Fibroblast of skin of left quadriceps (primary cell): ENCODE measurements around the gene DNAJC8.

Experiments used
- DNase-seq, 2 experiments: peaks; one replicate each; pipeline ENCODE4 v3.0.0-alpha.2; 2013; ENCODE audit warnings: low read depth in 2 of 2

The DNAJC8 gene

DNA sequence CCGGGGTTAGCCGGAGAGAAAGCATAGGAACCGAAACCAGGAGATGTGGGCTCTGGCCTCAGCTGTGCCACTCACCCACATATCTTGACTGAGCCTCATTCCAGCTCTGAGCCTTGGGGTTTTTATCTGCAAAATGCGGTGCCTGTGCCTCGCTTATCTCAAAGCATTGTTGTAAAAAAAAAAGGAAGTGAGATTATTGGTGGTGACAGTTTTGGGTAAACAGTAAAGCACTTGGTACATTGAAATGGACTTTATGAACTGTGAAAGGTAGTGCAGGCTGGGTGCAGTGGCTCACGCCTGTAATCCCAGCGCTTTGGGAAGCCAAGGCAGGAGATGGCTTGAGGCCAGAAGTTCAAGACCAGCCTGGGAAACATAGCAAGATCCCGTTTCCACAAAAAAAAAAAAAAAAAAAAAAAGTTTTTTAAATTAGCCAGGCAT is 60.1 kb downstream of the DNAJC8 start:
- DNase-seq, result no peak

DNA sequence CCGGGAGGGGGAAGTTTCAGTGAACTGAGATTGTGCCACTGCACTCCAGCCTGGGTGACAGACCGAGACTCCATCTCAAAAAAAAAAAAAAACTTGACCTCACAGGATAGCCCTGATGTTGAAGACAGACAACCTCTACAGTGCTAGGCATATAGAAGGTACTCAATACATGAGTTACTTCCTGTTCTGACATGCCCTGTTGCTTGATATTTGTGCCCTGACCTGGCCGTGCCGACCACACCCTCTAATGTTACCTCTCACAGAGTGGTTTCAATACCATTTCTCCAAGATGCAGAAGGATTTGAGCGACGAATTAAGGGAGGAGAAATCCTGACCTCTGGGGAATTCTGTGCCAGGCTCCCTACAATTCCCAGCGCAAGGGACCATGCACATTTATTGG is 61.6 kb downstream of the DNAJC8 start:
- DNase-seq, result no peak

DNA sequence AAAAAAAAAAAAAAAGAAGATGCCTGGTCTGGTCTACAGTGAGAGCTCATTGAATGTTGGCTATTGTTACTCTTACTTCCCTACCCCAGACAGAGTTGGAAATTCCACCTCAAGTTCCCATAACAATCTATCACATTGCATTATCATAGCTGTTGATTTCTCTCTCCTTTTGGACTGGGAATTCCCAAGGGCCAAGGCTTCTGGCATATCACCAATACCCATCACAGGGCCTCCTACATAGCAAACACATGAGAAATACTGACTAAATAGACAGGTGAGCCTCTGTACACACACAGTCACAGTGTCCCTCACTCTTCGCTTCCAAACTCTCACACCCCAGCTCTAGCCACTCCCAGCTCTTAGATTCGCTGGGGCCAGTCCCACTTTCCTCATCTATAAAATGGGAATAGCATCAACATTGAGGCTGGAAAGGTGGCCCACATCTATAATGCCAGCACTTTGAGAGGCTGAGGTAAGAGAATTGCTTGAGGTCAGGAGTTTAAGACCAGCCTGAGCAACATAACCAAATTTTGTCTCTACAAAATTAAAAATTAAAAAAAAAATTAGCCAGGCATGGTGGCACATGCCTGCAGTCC is 62.7 kb downstream of the DNAJC8 start:
- DNase-seq, result no peak

DNA sequence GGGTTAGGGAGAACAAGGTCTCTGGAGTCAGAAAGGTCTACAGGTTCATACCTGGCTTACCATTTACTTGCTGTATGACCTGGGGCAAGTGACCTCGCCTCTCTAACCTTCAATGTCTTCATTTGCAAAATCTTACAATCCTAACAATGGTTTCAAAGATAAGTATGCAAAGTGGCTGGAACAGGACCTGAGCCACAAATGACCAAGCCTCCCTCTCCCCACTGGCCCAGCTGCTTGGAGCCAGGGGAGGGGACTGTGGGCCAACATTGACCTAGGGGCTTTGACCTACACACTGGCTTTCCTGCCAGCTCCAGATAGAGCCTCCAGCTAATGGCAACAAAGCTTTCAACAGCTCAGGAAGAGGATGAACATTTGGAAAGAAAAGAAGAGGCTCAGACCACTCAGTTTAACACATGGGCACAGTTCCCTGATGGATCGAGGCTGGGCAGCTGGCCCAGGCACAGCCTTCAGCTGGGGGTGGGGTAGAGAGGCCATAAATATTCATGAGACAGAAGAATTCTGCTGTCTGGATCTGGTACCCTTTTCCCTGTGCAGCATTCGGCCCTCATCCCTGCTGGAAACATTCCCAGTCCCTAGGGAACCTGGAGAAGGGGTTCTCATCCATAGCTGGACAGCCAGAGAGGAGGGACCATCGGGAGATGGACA is 69.2 kb downstream of the DNAJC8 start:
- DNase-seq, result no peak

GRCh38 chr1:28162151-28162550 is 70.7 kb downstream of the DNAJC8 start:
- no peak for DNase-seq

- no peak for DNase-seq
Measured at GRCh38 chr1:28161751-28162150, 71.1 kb downstream of the DNAJC8 start.

DNA sequence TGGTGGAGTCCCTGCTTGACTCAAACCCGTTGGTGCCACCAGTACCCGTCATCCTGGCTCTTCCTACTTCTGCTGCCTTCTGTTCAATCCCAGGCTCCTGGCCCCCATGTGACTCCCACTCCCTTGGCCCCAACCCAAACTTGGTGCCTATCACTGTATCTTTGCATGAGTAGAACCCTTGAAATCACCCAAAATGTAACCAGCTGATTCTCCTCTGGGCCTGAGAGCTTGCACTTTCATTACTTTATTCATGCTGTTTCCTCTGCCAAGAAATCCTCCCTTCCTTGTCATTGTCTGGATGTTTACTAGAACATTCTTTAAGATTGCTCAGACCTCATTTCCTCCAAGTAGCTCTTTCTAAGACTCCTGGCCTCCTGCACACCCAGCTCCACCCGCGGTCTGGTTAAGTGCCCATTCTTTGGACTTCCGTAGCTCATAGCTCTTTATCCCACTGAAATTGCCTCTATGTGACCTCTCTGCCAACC is 72.0 kb downstream of the DNAJC8 start:
- DNase-seq, result no peak

DNA sequence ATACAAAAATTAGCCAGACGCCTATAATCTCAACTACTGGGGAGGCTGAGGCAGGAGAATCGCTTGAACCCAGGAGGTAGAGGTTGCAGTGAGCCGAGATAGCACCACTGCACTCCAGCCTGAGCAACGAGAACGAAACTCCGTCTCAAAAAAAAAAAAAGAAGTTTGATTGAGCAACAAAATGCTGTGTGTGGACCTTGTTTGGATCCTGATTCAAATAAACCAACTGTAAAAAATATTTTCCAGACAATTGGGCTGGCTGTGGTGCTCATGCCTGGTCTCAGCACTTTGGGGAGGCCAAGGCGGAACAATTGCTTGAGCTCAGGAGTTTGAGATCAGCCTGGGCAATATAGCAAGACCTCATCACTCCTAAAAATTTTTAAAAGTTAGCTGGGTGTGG is 73.1 kb downstream of the DNAJC8 start:
- DNase-seq, result no peak

DNA sequence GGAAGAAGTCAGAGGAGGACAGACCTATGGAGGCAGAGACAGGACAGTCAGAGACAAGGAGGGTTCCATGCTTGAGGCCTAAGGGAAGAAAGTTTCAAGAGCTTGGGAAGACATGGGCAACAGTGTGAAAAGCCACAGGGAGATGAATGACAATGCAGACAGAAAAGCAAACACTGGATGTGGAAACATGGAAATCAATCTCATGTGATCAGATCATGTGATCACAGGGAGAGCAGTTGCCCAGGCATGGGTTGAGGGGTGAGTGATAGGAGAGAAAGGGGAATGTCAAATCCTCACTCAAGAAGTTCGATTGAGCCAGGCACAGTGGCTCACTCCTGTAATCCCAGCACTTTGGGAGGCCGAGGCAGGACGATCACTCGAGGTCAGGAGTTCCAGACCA is 73.6 kb downstream of the DNAJC8 start:
- DNase-seq, result no peak

GRCh38 chr1:28157894-28158293 is 74.9 kb downstream of the DNAJC8 start:
- no peak for DNase-seq

- no peak for DNase-seq
Measured at GRCh38 chr1:28156821-28157220, 76.0 kb downstream of the DNAJC8 start.

GRCh38 chr1:28155628-28156027 is 77.2 kb downstream of the DNAJC8 start:
- DNase-seq, result no peak

GRCh38 chr1:28154078-28154594 is 78.7 kb downstream of the DNAJC8 start:
- no peak for DNase-seq
